ENCODE measurements around the gene MAP6. TPM values are rescaled to one million over a fixed set of nuclear protein-coding genes. Genes with fewer than 3 reads are reported as not detected.

The MAP6 gene
- total RNA-seq, 1 donor from 2014 or later, result 6.0 TPM

GRCh38 chr11:75571625-75572024 is 97.2 kb downstream of the MAP6 start:
- H3K27me3 Mint-ChIP-seq, result no peaks in the 10 kb centered on the region
- no peak for TF ChIP-seq CTCF (IDR thresholded peaks at IDR 0.05; ENCODE audit: unreplicated experiment)
- no peaks in the 10 kb centered on the region for H3K4me1 Mint-ChIP-seq (ENCODE audit: low read depth)
- no peak overlapping the region for H3K27ac Mint-ChIP-seq
- no peak overlapping the region for H3K4me3 Mint-ChIP-seq (ENCODE audit: low read depth)
- H3K36me3 Mint-ChIP-seq (ENCODE audit: insufficient read depth), result peaks cover 18% of the 10 kb centered on the region
- DNase-seq (ENCODE audit: low spot score, unreplicated experiment), result no peak
- H3K9me3 Mint-ChIP-seq (ENCODE audit: low read depth), result no peaks in the 10 kb centered on the region

GRCh38 chr11:75570559-75571139 is 98.2 kb downstream of the MAP6 start:
- Mint-ChIP-seq H3K9me3 (ENCODE audit: low read depth) (no peaks in the 10 kb centered on the region), H3K36me3 (ENCODE audit: insufficient read depth) (peaks cover 18% of the 10 kb centered on the region), H3K27ac (no peak overlapping the region), H3K27me3 (no peaks in the 10 kb centered on the region), H3K4me3 (ENCODE audit: low read depth) (no peak overlapping the region), H3K4me1 (ENCODE audit: low read depth) (peaks cover 4% of the 10 kb centered on the region)
- TF ChIP-seq CTCF (IDR thresholded peaks at IDR 0.05; ENCODE audit: unreplicated experiment), result no peak
- no peak for DNase-seq (ENCODE audit: low spot score, unreplicated experiment)

- no peak overlapping the region for H3K27ac Mint-ChIP-seq
Measured at GRCh38 chr11:75568616-75569219, 100.1 kb downstream of the MAP6 start.

GRCh38 chr11:75567971-75568370 is 100.9 kb downstream of the MAP6 start:
- Mint-ChIP-seq H3K27me3 (no peaks in the 10 kb centered on the region), H3K27ac (no peak overlapping the region), H3K36me3 (ENCODE audit: insufficient read depth) (peaks cover 16% of the 10 kb centered on the region), H3K4me3 (ENCODE audit: low read depth) (no peak overlapping the region), H3K9me3 (ENCODE audit: low read depth) (no peaks in the 10 kb centered on the region), H3K4me1 (ENCODE audit: low read depth) (peaks cover 27% of the 10 kb centered on the region)
- no peak for TF ChIP-seq CTCF (IDR thresholded peaks at IDR 0.05; ENCODE audit: unreplicated experiment)
- no peak for DNase-seq (ENCODE audit: low spot score, unreplicated experiment)

More at GRCh38 chr11:75568616-75569219, 100.1 kb downstream of the MAP6 start:
- Mint-ChIP-seq H3K36me3 (ENCODE audit: insufficient read depth) (peaks cover 16% of the 10 kb centered on the region), H3K4me1 (ENCODE audit: low read depth) (peaks cover 22% of the 10 kb centered on the region), H3K4me3 (ENCODE audit: low read depth) (no peak overlapping the region), H3K27me3 (no peaks in the 10 kb centered on the region), H3K9me3 (ENCODE audit: low read depth) (no peaks in the 10 kb centered on the region)
- TF ChIP-seq CTCF (IDR thresholded peaks at IDR 0.05; ENCODE audit: unreplicated experiment), result no peak
- no peak for DNase-seq (ENCODE audit: low spot score, unreplicated experiment)

GRCh38 chr11:75566763-75567279 is 102.0 kb downstream of the MAP6 start:
- Mint-ChIP-seq H3K27ac (no peak overlapping the region), H3K27me3 (no peaks in the 10 kb centered on the region), H3K36me3 (ENCODE audit: insufficient read depth) (peaks cover 12% of the 10 kb centered on the region), H3K4me1 (ENCODE audit: low read depth) (peaks cover 31% of the 10 kb centered on the region), H3K4me3 (ENCODE audit: low read depth) (no peak overlapping the region), H3K9me3 (ENCODE audit: low read depth) (no peaks in the 10 kb centered on the region)
- no peak for DNase-seq (ENCODE audit: low spot score, unreplicated experiment)
- TF ChIP-seq CTCF (IDR thresholded peaks at IDR 0.05; ENCODE audit: unreplicated experiment), result no peak
